ENCODE data around the gene TNNC1. TPM values are rescaled to one million over a fixed set of nuclear protein-coding genes. Genes with fewer than 3 reads are reported as not detected.
A peak's percentile ranks its signal among the peaks of the same experiment; 100 is the strongest.

Gene TNNC1
- total RNA-seq, 8 experiments from 2014 or later, result 0.54 to 22.5 (median 1.2) TPM

- no peak for ATAC-seq (replicated peaks in 6 of 8)
- 90 to 100% (median 100%) methylated on average over 1 to 5 of the region's 11 CpGs; no CpG with 5 or more reads in 4 of the 10 experiments for WGBS, 10 experiments
- in situ Hi-C loops (cut with MboI; ENCODE audit: low pct_unique_long_range_greater_than_20kb in 2 of 9, low sequenced_read_pairs in 9 of 9, unreplicated experiment in 9 of 9), result no loop called here
- Histone ChIP-seq H3K27ac (no peak overlapping the region), H3K4me1 (replicated peaks in 1 of 2) (peaks cover 6 to 14% of the 10 kb centered on the region in 2 donors), H3K4me3 (no peak overlapping the region)
Measured at GRCh38 chr3:52450489-52451236, 3.2 kb downstream of the TNNC1 start.

- no peak overlapping the region for H3K27ac ChIP-seq
- peaks cover 0 to 4% of the 10 kb centered on the region in 2 donors for H3K4me1 ChIP-seq (replicated peaks in 1 of 2)
- H3K4me3 ChIP-seq, result no peak overlapping the region
- no peak for ATAC-seq (replicated peaks in 6 of 8)
- WGBS, 10 experiments, result 63 to 80% (median 69%) methylated on average over 1 to 8 of the region's 12 CpGs; no CpG with 5 or more reads in 4 of the 10 experiments
- in situ Hi-C loops (cut with MboI; ENCODE audit: low pct_unique_long_range_greater_than_20kb in 2 of 9, low sequenced_read_pairs in 9 of 9, unreplicated experiment in 9 of 9), result no loop called here
Measured at GRCh38 chr3:52447512-52448355, 6.1 kb downstream of the TNNC1 start.

GRCh38 chr3:52446631-52447511 is 7.0 kb downstream of the TNNC1 start:
- Histone ChIP-seq H3K4me1 (replicated peaks in 1 of 2) (peaks cover 0 to 4% of the 10 kb centered on the region in 2 donors), H3K4me3 (no peak overlapping the region), H3K27ac (no peak overlapping the region)
- peak; percentile 27 to 75 (median 50) for ATAC-seq (replicated peaks in 6 of 8)
- in situ Hi-C loops (cut with MboI; ENCODE audit: low pct_unique_long_range_greater_than_20kb in 2 of 9, low sequenced_read_pairs in 9 of 9, unreplicated experiment in 9 of 9), result no loop called here
- WGBS, 10 experiments, result 0 to 73% (median 0%) methylated on average over 1 to 6 of the region's 13 CpGs; no CpG with 5 or more reads in 5 of the 10 experiments

- in situ Hi-C loops (cut with MboI; ENCODE audit: low pct_unique_long_range_greater_than_20kb in 2 of 9, low sequenced_read_pairs in 9 of 9, unreplicated experiment in 9 of 9), result no loop called here
- WGBS, 10 experiments, result 55 to 100% (median 60%) methylated on average over 1 to 2 of the region's 4 CpGs; no CpG with 5 or more reads in 7 of the 10 experiments
- no peak overlapping the region for H3K27ac ChIP-seq
- no peak for ATAC-seq (replicated peaks in 6 of 8)
- H3K4me3 ChIP-seq, result no peak overlapping the region
- peaks cover 0 to 4% of the 10 kb centered on the region in 2 donors for H3K4me1 ChIP-seq (replicated peaks in 1 of 2)
Measured at GRCh38 chr3:52446042-52446441, 7.8 kb downstream of the TNNC1 start.

DNA sequence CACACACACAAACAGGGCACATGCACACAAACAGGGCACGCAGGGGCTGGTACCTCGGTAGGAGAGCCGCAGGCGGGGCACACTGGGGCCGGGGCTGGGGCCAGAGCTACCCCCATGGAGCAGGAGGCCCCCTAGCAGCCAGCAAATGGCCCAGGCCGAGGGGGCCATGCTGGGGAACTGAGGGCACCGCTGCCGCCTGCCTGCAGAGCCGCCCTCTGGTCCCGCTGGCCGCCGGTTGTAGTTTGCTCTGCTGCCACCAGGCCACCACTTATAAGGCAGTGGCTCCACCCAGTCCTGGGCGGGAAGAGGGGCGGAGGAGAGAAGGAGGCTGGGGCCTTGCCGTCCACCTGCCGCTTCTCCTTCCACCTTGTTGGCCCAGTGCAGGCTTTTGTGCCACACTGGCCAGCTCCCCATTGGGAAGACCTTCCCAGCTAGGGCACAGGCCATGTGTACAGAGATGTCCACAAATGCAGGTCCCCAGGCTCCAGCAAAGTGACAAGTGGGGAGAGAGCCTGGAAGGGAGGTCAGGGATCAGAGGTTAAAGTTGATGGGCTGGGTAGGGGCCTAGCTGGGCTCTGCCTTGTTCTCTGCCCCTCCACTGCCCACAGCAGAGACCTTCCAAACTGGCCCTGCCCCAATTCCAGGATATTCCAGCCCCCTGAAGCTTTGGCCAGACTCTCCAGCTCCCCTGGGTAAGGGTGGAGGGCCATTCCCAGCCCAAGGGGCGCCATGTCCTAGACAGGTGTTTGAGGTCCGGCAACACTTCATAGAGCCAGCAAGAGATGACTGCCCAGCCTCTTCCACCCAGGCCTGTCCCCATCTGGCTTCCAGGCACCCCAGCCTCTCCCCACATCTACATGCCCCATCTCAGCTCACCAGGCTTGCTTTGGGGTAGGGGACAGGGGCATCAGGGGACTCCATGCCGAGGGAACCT is 8.7 kb downstream of the TNNC1 start, which contains the start of gene SEMA3G:
TSS of gene SEMA3G (minus strand) at position 244 of the 934 bp plus-strand sequence. CDS start at position 168, 76 bp downstream.
- no peak within 1 kb of the TSS for H3K27ac ChIP-seq
- H3K4me1 ChIP-seq (replicated peaks in 1 of 2), result peaks cover 0 to 4% of the 10 kb centered on the region in 2 donors
- in situ Hi-C loops (cut with MboI; ENCODE audit: low pct_unique_long_range_greater_than_20kb in 2 of 9, low sequenced_read_pairs in 9 of 9, unreplicated experiment in 9 of 9), result no loop called here
- 20 to 39% methylated on average over 1 to 11 of the region's 19 CpGs; no CpG with 5 or more reads in 8 of the 10 experiments for WGBS, 10 experiments
- peak; percentile 60 to 95 (median 74) for ATAC-seq (replicated peaks in 6 of 8)
- H3K4me3 ChIP-seq, result no peak within 1 kb of the TSS

DNA sequence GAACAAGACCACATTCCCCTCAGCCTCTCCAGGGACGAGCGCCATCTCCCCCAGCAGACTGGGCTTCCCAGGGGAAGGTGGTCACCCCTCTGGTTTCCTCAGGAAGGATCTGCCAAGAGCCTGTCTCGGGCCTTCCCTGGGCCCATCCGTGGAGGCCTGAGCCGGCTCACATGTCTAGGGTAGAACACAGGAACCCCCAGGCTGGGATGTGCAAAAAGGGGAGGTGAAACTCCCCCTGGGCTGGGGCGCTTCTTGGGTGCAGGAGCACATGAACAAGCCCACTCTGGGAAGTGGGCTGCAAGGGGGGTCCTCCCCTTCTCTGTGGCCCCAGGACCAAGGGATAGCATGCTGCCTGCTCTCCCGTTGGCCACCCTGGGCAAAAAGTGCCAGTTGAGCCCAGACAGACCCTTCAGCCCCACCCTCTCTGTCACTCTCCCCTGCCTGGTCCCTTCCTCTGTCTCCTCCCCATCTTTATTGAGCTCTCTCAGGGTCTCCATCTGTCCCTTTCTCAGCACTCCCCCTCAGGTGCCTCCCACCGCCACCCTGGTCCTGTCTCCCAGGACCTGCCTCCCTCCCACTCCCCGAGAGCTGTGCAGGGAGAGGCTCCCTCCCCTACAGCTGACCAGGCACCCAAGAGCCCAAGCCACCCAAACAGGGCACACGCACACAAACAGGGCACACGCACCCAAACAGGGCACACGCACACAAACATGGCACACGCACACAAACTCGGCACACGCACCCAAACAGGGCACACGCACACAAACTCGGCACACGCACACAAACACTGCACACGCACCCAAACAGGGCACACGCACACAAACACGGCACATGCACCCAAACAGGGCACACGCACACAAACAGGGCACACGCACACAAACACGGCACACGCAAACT is 9.8 kb downstream of the TNNC1 start:
- peak in 2 of 8 experiments; percentile 14 to 20 for ATAC-seq (replicated peaks in 6 of 8)
- WGBS, 10 experiments, result 80 to 100% (median 94%) methylated on average over 1 to 10 of the region's 25 CpGs; no CpG with 5 or more reads in 5 of the 10 experiments
- in situ Hi-C loops (cut with MboI; ENCODE audit: low pct_unique_long_range_greater_than_20kb in 2 of 9, low sequenced_read_pairs in 9 of 9, unreplicated experiment in 9 of 9), result no loop called here
- peaks cover 0 to 4% of the 10 kb centered on the region in 2 donors for H3K4me1 ChIP-seq (replicated peaks in 1 of 2)
- H3K27ac ChIP-seq, result no peak overlapping the region
- H3K4me3 ChIP-seq, result no peak overlapping the region

DNA sequence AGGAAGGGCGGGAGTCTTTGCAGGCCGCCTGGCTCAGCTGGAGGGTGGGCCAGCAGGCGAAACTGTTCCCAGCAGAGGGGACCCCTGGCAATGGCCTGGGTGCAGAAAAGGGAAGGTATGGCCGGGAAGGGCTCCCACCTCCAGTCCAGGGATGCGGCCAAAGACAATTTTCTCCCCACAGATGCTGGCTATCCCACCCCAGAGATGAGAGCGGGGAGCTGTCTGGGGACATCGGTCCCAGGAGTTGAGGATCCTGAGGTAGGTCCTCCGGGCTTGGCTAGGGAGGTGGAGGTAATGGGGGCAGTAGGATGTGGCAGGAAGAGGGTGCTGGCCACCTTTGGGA is 10.6 kb downstream of the TNNC1 start:
- WGBS, 10 experiments, result 60 to 95% (median 80%) methylated on average over 1 to 6 of the region's 8 CpGs; no CpG with 5 or more reads in 6 of the 10 experiments
- no peak overlapping the region for H3K27ac ChIP-seq
- in situ Hi-C loops (cut with MboI; ENCODE audit: low pct_unique_long_range_greater_than_20kb in 2 of 9, low sequenced_read_pairs in 9 of 9, unreplicated experiment in 9 of 9), result no loop called here
- ATAC-seq (replicated peaks in 6 of 8), result no peak
- H3K4me1 ChIP-seq (replicated peaks in 1 of 2), result peaks cover 0 to 4% of the 10 kb centered on the region in 2 donors
- H3K4me3 ChIP-seq, result no peak overlapping the region

GRCh38 chr3:52442409-52443267 is 11.2 kb downstream of the TNNC1 start:
- Histone ChIP-seq H3K4me1 (replicated peaks in 1 of 2) (peaks cover 0 to 4% of the 10 kb centered on the region in 2 donors), H3K4me3 (no peak overlapping the region), H3K27ac (no peak overlapping the region)
- in situ Hi-C loops (cut with MboI; ENCODE audit: low pct_unique_long_range_greater_than_20kb in 2 of 9, low sequenced_read_pairs in 9 of 9, unreplicated experiment in 9 of 9), result no loop called here
- peak in 1 of 8 experiments; percentile 7 for ATAC-seq (replicated peaks in 6 of 8)
- 78 to 100% (median 90%) methylated on average over 1 to 6 of the region's 16 CpGs; no CpG with 5 or more reads in 5 of the 10 experiments for WGBS, 10 experiments

DNA sequence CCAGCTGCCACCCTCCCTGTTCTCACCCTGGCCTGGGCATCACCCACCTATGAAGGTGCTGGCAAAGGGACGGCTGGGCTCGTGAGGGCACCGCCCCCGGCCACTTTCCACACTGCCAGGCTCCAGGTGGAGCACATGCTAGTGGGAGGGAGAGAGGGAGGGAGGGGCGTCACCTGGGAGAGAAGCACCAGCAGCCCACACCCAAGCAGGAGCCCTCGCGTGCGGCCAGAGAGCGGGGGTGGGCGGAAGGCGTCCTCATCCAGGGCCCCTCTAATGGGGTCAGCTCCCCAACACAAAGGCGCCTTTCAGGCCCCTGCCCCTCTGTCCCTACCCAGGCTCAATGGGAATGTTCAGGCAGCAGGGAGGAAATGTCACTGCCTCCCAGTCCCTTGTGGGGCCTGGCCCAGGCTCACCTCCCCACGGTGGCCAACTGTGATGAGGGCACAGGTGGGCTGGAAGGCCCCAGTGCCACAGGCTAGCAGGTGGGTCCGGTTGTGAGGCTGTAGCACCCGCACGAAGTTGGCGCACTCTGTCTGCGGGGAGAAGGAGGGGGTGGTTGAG is 12.0 kb downstream of the TNNC1 start:
- ATAC-seq (replicated peaks in 6 of 8), result no peak
- Histone ChIP-seq H3K4me3 (no peak overlapping the region), H3K27ac (no peak overlapping the region), H3K4me1 (replicated peaks in 1 of 2) (peaks cover under 1 to 4% of the 10 kb centered on the region in 2 donors)
- in situ Hi-C loops (cut with MboI; ENCODE audit: low pct_unique_long_range_greater_than_20kb in 2 of 9, low sequenced_read_pairs in 9 of 9, unreplicated experiment in 9 of 9), result no loop called here
- 79% methylated on average over 7 of the region's 18 CpGs; no CpG with 5 or more reads in 9 of the 10 experiments for WGBS, 10 experiments

DNA sequence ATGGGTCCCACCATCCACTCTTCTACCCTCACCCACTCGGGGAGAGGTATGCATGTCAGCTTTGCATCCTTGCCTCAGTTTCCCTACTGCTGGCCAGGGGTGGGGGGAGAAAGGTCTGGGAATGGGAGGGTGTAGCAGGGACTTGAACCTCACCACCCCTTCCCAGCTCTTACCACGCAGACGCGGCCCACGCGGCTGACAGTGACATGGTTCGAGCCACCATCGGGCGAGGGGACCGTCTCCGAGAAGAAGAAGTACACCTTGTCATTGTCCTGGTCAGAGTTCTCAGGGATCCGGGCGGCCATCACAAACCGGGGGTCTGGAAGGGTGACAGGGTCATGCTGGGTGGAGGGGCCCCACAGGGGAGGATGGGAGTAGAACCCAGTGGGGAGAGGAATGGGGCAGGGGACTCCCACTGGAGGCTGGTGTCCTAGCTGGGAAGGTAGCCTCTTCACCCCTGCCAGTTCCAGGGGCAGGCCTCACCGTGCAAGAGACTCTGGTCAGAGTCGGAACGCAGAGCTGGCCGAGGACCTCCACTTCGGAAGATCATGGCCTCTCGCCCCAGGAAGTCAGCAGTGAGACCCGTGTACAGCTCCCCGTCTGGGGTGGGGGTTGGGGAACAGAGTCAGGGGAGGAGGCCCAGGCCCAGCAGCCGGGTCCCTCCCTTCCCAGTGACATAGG is 12.6 kb downstream of the TNNC1 start:
- no peak for ATAC-seq (replicated peaks in 6 of 8)
- Histone ChIP-seq H3K4me1 (replicated peaks in 1 of 2) (peaks cover 7% of the 10 kb centered on the region in 2 donors), H3K4me3 (no peak overlapping the region), H3K27ac (no peak overlapping the region)
- WGBS, 10 experiments, result 93% methylated on average over 3 of the region's 23 CpGs; no CpG with 5 or more reads in 9 of the 10 experiments
- in situ Hi-C loops (cut with MboI; ENCODE audit: low pct_unique_long_range_greater_than_20kb in 2 of 9, low sequenced_read_pairs in 9 of 9, unreplicated experiment in 9 of 9), result no loop called here
